Effector memory CD8-positive, alpha-beta T cell (primary cell): ENCODE data around the gene GALNTL6.

Experiments
- ATAC-seq: fragments of 150-1000 bp; cut with Tn5 transposase; replicated peaks from 2 replicates; pipeline ENCODE4 v1.10.0; 2021; ENCODE audit warnings: mild to moderate bottlenecking, moderate library complexity
- DNase-seq, 3 experiments: peaks; one replicate each; pipeline ENCODE4 v3.0.0; 2021
- H3K27ac Mint-ChIP-seq, 2 donors: one replicate each; pipeline ENCODE4 v1.8.0; 2022; ENCODE audit warnings: mild to moderate bottlenecking in 2 of 2, mixed read lengths in 2 of 2, moderate library complexity in 2 of 2
- H3K27me3 Mint-ChIP-seq, 2 donors: one replicate each; pipeline ENCODE4 v1.8.0; 2022; ENCODE audit warnings: mixed read lengths in 2 of 2
- H3K36me3 Mint-ChIP-seq: one replicate; pipeline ENCODE4 v1.8.0; 2022; ENCODE audit warnings: mild to moderate bottlenecking, moderate library complexity, mixed read lengths; ENCODE audit not compliant: insufficient read depth
- H3K4me1 Mint-ChIP-seq, 2 donors: one replicate each; pipeline ENCODE4 v1.8.0; 2022; ENCODE audit warnings: low read depth in 2 of 2, mixed read lengths in 2 of 2
- H3K4me3 Mint-ChIP-seq, 2 donors: one replicate each; pipeline ENCODE4 v1.8.0; 2022; ENCODE audit warnings: mild to moderate bottlenecking in 2 of 2, mixed read lengths in 2 of 2, moderate library complexity in 2 of 2
- H3K9me3 Mint-ChIP-seq, 2 donors: one replicate each; pipeline ENCODE4 v1.8.0; 2022; ENCODE audit warnings: mixed read lengths in 2 of 2

Gene GALNTL6

GRCh38 chr4:171843456-171843855 lies 30.3 kb downstream of the GALNTL6 start:
- DNase-seq (no peak), ATAC-seq (no peak)
- Mint-ChIP-seq H3K9me3 (peaks cover 5 to 10% of the 10 kb centered on the region in 2 donors), H3K27me3 (no peaks in the 10 kb centered on the region), H3K4me1 (no peaks in the 10 kb centered on the region), H3K36me3 (no peaks in the 10 kb centered on the region), H3K27ac (no peak overlapping the region), H3K4me3 (no peak overlapping the region)

GRCh38 chr4:171846232-171846631 lies 33.0 kb downstream of the GALNTL6 start:
- Mint-ChIP-seq H3K27me3 (no peaks in the 10 kb centered on the region), H3K4me3 (no peak overlapping the region)
- DNase-seq, result no peak

GRCh38 chr4:171846893-171847292 lies 33.7 kb downstream of the GALNTL6 start:
- ATAC-seq (no peak), DNase-seq (no peak)
- Mint-ChIP-seq H3K9me3 (peaks cover 4 to 7% of the 10 kb centered on the region in 2 donors), H3K36me3 (no peaks in the 10 kb centered on the region), H3K4me3 (no peak overlapping the region), H3K27ac (no peak overlapping the region), H3K27me3 (no peaks in the 10 kb centered on the region), H3K4me1 (no peaks in the 10 kb centered on the region)

More at GRCh38 chr4:171846232-171846631, 33.0 kb downstream of the GALNTL6 start:
- no peak for ATAC-seq
- no peaks in the 10 kb centered on the region for H3K4me1 Mint-ChIP-seq
- no peak overlapping the region for H3K27ac Mint-ChIP-seq
- H3K9me3 Mint-ChIP-seq, result peaks cover 4 to 7% of the 10 kb centered on the region in 2 donors
- H3K36me3 Mint-ChIP-seq, result no peaks in the 10 kb centered on the region

GRCh38 chr4:171847751-171848150 lies 34.5 kb downstream of the GALNTL6 start:
- no peaks in the 10 kb centered on the region for H3K4me1 Mint-ChIP-seq
- no peak for DNase-seq
- no peaks in the 10 kb centered on the region for H3K36me3 Mint-ChIP-seq
- no peaks in the 10 kb centered on the region for H3K27me3 Mint-ChIP-seq
- H3K27ac Mint-ChIP-seq, result no peak overlapping the region
- ATAC-seq, result no peak
- no peak overlapping the region for H3K4me3 Mint-ChIP-seq
- H3K9me3 Mint-ChIP-seq, result peaks cover 4 to 7% of the 10 kb centered on the region in 2 donors

- H3K27me3 Mint-ChIP-seq, result no peaks in the 10 kb centered on the region
- H3K9me3 Mint-ChIP-seq, result peaks cover 9 to 15% of the 10 kb centered on the region in 2 donors
- H3K27ac Mint-ChIP-seq, result no peak overlapping the region
- ATAC-seq (no peak), DNase-seq (no peak)
- H3K4me3 Mint-ChIP-seq, result no peak overlapping the region
- H3K36me3 Mint-ChIP-seq, result no peaks in the 10 kb centered on the region
- H3K4me1 Mint-ChIP-seq, result no peaks in the 10 kb centered on the region
These were observed 36.5 kb downstream of the GALNTL6 start for GRCh38 chr4:171849686-171850222.

GRCh38 chr4:171851295-171851694 lies 38.1 kb downstream of the GALNTL6 start:
- Mint-ChIP-seq H3K27me3 (no peaks in the 10 kb centered on the region), H3K36me3 (no peaks in the 10 kb centered on the region), H3K4me3 (no peak overlapping the region), H3K4me1 (no peaks in the 10 kb centered on the region), H3K9me3 (peaks cover 7 to 15% of the 10 kb centered on the region in 2 donors), H3K27ac (no peak overlapping the region)
- ATAC-seq (no peak), DNase-seq (no peak)

GRCh38 chr4:171857302-171858012 lies 44.3 kb downstream of the GALNTL6 start:
- ATAC-seq (no peak), DNase-seq (no peak)
- Mint-ChIP-seq H3K36me3 (no peaks in the 10 kb centered on the region), H3K27me3 (no peaks in the 10 kb centered on the region), H3K4me1 (no peaks in the 10 kb centered on the region), H3K27ac (no peak overlapping the region), H3K4me3 (no peak overlapping the region), H3K9me3 (peaks cover 7 to 20% of the 10 kb centered on the region in 2 donors)

- ATAC-seq (no peak), DNase-seq (no peak)
- Mint-ChIP-seq H3K4me1 (no peaks in the 10 kb centered on the region), H3K4me3 (no peak overlapping the region), H3K27ac (no peak overlapping the region), H3K27me3 (no peaks in the 10 kb centered on the region), H3K9me3 (peaks cover 8 to 17% of the 10 kb centered on the region in 2 donors), H3K36me3 (no peaks in the 10 kb centered on the region)
These were observed 62.1 kb downstream of the GALNTL6 start for GRCh38 chr4:171875291-171875690.

- H3K27me3 Mint-ChIP-seq, result no peaks in the 10 kb centered on the region
- no peak overlapping the region for H3K4me3 Mint-ChIP-seq
- no peak overlapping the region for H3K27ac Mint-ChIP-seq
- no peaks in the 10 kb centered on the region for H3K4me1 Mint-ChIP-seq
- DNase-seq, result no peak
- H3K9me3 Mint-ChIP-seq, result peaks cover 8 to 14% of the 10 kb centered on the region in 2 donors
- ATAC-seq, result no peak
- H3K36me3 Mint-ChIP-seq, result no peaks in the 10 kb centered on the region
These were observed 63.4 kb downstream of the GALNTL6 start for GRCh38 chr4:171876636-171877035.

- H3K9me3 Mint-ChIP-seq, result peaks cover 0 to 11% of the 10 kb centered on the region in 2 donors
- H3K4me3 Mint-ChIP-seq, result no peak overlapping the region
- H3K27me3 Mint-ChIP-seq, result no peaks in the 10 kb centered on the region
- ATAC-seq, result no peak
- H3K27ac Mint-ChIP-seq, result no peak overlapping the region
- no peaks in the 10 kb centered on the region for H3K36me3 Mint-ChIP-seq
- no peaks in the 10 kb centered on the region for H3K4me1 Mint-ChIP-seq
- no peak for DNase-seq
These were observed 66.9 kb downstream of the GALNTL6 start for GRCh38 chr4:171880136-171880535.

- Mint-ChIP-seq H3K27me3 (no peaks in the 10 kb centered on the region), H3K27ac (no peak overlapping the region), H3K4me1 (no peaks in the 10 kb centered on the region), H3K36me3 (no peaks in the 10 kb centered on the region), H3K9me3 (peaks cover 0 to 7% of the 10 kb centered on the region in 2 donors), H3K4me3 (no peak overlapping the region)
- ATAC-seq, result no peak
- no peak for DNase-seq
These were observed 76.5 kb downstream of the GALNTL6 start for GRCh38 chr4:171889681-171890080.

GRCh38 chr4:171891038-171891437 lies 77.8 kb downstream of the GALNTL6 start:
- Mint-ChIP-seq H3K4me1 (no peaks in the 10 kb centered on the region), H3K9me3 (peaks cover 0 to 7% of the 10 kb centered on the region in 2 donors), H3K27me3 (no peaks in the 10 kb centered on the region), H3K36me3 (no peaks in the 10 kb centered on the region), H3K4me3 (no peak overlapping the region), H3K27ac (no peak overlapping the region)
- ATAC-seq, result no peak
- DNase-seq, result no peak

- Mint-ChIP-seq H3K4me3 (no peak overlapping the region), H3K4me1 (no peaks in the 10 kb centered on the region), H3K9me3 (peaks cover 3 to 9% of the 10 kb centered on the region in 2 donors), H3K36me3 (no peaks in the 10 kb centered on the region), H3K27me3 (no peaks in the 10 kb centered on the region), H3K27ac (no peak overlapping the region)
- DNase-seq, result no peak
- ATAC-seq, result no peak
These were observed 83.2 kb downstream of the GALNTL6 start for GRCh38 chr4:171896426-171896825.

GRCh38 chr4:171919314-171919713 lies 106.1 kb downstream of the GALNTL6 start:
- Mint-ChIP-seq H3K27ac (no peak overlapping the region), H3K4me1 (no peaks in the 10 kb centered on the region)
- no peak for ATAC-seq

More at GRCh38 chr4:171919314-171919713, 106.1 kb downstream of the GALNTL6 start:
- Mint-ChIP-seq H3K36me3 (no peaks in the 10 kb centered on the region), H3K9me3 (peaks cover 2 to 8% of the 10 kb centered on the region in 2 donors), H3K4me3 (no peak overlapping the region), H3K27me3 (no peaks in the 10 kb centered on the region)
- DNase-seq, result no peak
